ENCODE data around the gene NPTX2. TPM values are rescaled to one million over a fixed set of nuclear protein-coding genes. Genes with fewer than 3 reads are reported as not detected.

NPTX2 gene
- total and polyA plus RNA-seq, 9 donors, result 0.38 to 75.7 (median 5.6) TPM

GRCh38 chr7:98674461-98674860, 57.4 kb downstream of the NPTX2 start:
- Histone ChIP-seq H3K9me3 (no peaks in the 10 kb centered on the region), H3K4me3 (no peak overlapping the region), H3K36me3 (no peaks in the 10 kb centered on the region), H3K27me3 (no peaks in the 10 kb centered on the region), H3K4me1 (ENCODE audit: insufficient read depth) (no peaks in the 10 kb centered on the region), H3K27ac (no peak overlapping the region)
- intact Hi-C loops (cut with DNase I), result no loop called here
- WGBS, 3 donors, result 67 to 73% (median 68%) methylated on average over 8 of the region's 8 CpGs
- TF ChIP-seq EP300 (IDR thresholded peaks at IDR 0.05), result no peak
- no peak for TF ChIP-seq POLR2A (IDR thresholded peaks at IDR 0.05)
- TF ChIP-seq CTCF (IDR thresholded peaks at IDR 0.05), result no peak
- DNase-seq, result no peak

GRCh38 chr7:98674881-98675280, 57.8 kb downstream of the NPTX2 start:
- Histone ChIP-seq H3K4me1 (ENCODE audit: insufficient read depth) (no peaks in the 10 kb centered on the region), H3K27ac (no peak overlapping the region), H3K36me3 (no peaks in the 10 kb centered on the region), H3K4me3 (no peak overlapping the region), H3K27me3 (no peaks in the 10 kb centered on the region), H3K9me3 (no peaks in the 10 kb centered on the region)
- 67 to 73% (median 69%) methylated on average over 9 of the region's 9 CpGs for WGBS, 3 donors
- no peak for TF ChIP-seq CTCF (IDR thresholded peaks at IDR 0.05)
- intact Hi-C loops (cut with DNase I), result no loop called here
- no peak for DNase-seq

- H3K9me3 ChIP-seq, result no peaks in the 10 kb centered on the region
- no peaks in the 10 kb centered on the region for H3K36me3 ChIP-seq
- H3K27me3 ChIP-seq, result no peaks in the 10 kb centered on the region
- intact Hi-C loops (cut with DNase I), result no loop called here
- TF ChIP-seq EP300 (IDR thresholded peaks at IDR 0.05) (no peak), POLR2A (IDR thresholded peaks at IDR 0.05) (no peak), CTCF (IDR thresholded peaks at IDR 0.05) (no peak)
- DNase-seq, result no peak
- WGBS, 3 donors, result 90 to 95% (median 91%) methylated on average over 7 of the region's 7 CpGs
- H3K4me3 ChIP-seq, result no peak overlapping the region
- H3K4me1 ChIP-seq (ENCODE audit: insufficient read depth), result no peaks in the 10 kb centered on the region
- no peak overlapping the region for H3K27ac ChIP-seq
Observed at GRCh38 chr7:98678215-98678614, 61.1 kb downstream of the NPTX2 start.

Other genes with a start within 250 kb of the NPTX2 start
- gene BAIAP2L1, start 216.2 kb upstream of the NPTX2 start, total RNA-seq, result 1 to 10 TPM in 6 of 7 donors, under 1 TPM in 1; 0.73 to 7.9 (median 1.9) TPM
- gene BAIAP2L1, start 216.2 kb upstream of the NPTX2 start, polyA plus RNA-seq, result 1 to 10 TPM; 1.3 to 7.1 TPM